ENCODE results near the gene ZRANB1.

Gene ZRANB1

DNA sequence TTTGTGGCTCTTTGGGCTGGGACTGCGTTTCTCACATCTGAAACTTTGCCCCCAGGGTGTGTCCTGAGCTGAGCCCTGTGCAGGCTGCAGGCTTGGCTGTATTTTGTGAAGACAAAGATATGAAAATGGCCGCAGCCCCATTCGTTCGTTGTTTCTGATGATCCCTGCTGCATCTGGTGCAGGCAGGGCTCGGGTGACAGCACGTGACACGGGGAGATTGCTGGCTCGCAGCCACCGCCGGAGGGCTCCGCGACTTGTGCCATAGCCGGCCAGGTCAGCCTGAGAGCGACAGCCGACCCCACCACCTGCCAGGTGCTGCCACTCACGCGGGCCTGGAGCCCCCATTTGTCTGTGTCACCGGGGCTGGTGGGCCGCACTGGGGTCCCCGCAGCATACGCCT is 81.3 kb downstream of the ZRANB1 start:
- Histone ChIP-seq H3K9ac (ENCODE audit: insufficient read length, low read depth) (no peak overlapping the region), H3K4me3 (ENCODE audit: insufficient read length, low read depth) (no peak overlapping the region), H3K27me3 (ENCODE audit: insufficient read depth, insufficient read length) (no peaks in the 10 kb centered on the region), H3K36me3 (ENCODE audit: insufficient read depth, insufficient read length, low read length) (peaks cover 59% of the 10 kb centered on the region), H3K9me3 (ENCODE audit: insufficient read depth, low read length) (peaks cover 23% of the 10 kb centered on the region; the same call in 1 of the 2 replicates), H3K4me1 (ENCODE audit: insufficient read depth, insufficient read length) (peaks cover 2% of the 10 kb centered on the region)
- TF ChIP-seq ZNF274 (IDR thresholded peaks at IDR 0.05; ENCODE audit: low read depth, low read length) (no peak), YY1 (IDR thresholded peaks at IDR 0.05; ENCODE audit: insufficient read depth, insufficient read length) (no peak), SUZ12 (IDR thresholded peaks at IDR 0.05; ENCODE audit: extremely low read depth, insufficient read depth, insufficient read length) (no peak)
- no peak for DNase-seq (ENCODE audit: low read depth, low spot score)

GRCh38 chr10:125023862-125024496 is 82.1 kb downstream of the ZRANB1 start:
- H3K4me1 ChIP-seq (ENCODE audit: insufficient read depth, insufficient read length) = peaks cover 2% of the 10 kb centered on the region
- TF ChIP-seq ZNF274 (IDR thresholded peaks at IDR 0.05; ENCODE audit: low read depth, low read length) = no peak
- TF ChIP-seq YY1 (IDR thresholded peaks at IDR 0.05; ENCODE audit: insufficient read depth, insufficient read length) = no peak
- no peak for TF ChIP-seq SUZ12 (IDR thresholded peaks at IDR 0.05; ENCODE audit: extremely low read depth, insufficient read depth, insufficient read length)
- H3K36me3 ChIP-seq (ENCODE audit: insufficient read depth, insufficient read length, low read length) = peaks cover 59% of the 10 kb centered on the region
- H3K9ac ChIP-seq (ENCODE audit: insufficient read length, low read depth) = no peak overlapping the region
- DNase-seq (ENCODE audit: low read depth, low spot score) = no peak
- H3K27me3 ChIP-seq (ENCODE audit: insufficient read depth, insufficient read length) = no peaks in the 10 kb centered on the region
- no peak overlapping the region for H3K4me3 ChIP-seq (ENCODE audit: insufficient read length, low read depth)
- peaks cover 23% of the 10 kb centered on the region; the same call in 1 of the 2 replicates for H3K9me3 ChIP-seq (ENCODE audit: insufficient read depth, low read length)

- no peak for DNase-seq (ENCODE audit: low read depth, low spot score)
- Histone ChIP-seq H3K4me3 (ENCODE audit: insufficient read length, low read depth) (no peak overlapping the region), H3K9me3 (ENCODE audit: insufficient read depth, low read length) (peaks cover 16% of the 10 kb centered on the region; the same call in 1 of the 2 replicates), H3K9ac (ENCODE audit: insufficient read length, low read depth) (no peak overlapping the region), H3K27me3 (ENCODE audit: insufficient read depth, insufficient read length) (no peaks in the 10 kb centered on the region), H3K4me1 (ENCODE audit: insufficient read depth, insufficient read length) (peaks cover 2% of the 10 kb centered on the region), H3K36me3 (ENCODE audit: insufficient read depth, insufficient read length, low read length) (peaks cover 55% of the 10 kb centered on the region)
- TF ChIP-seq SUZ12 (IDR thresholded peaks at IDR 0.05; ENCODE audit: extremely low read depth, insufficient read depth, insufficient read length) (no peak), ZNF274 (IDR thresholded peaks at IDR 0.05; ENCODE audit: low read depth, low read length) (no peak)
These were observed 82.7 kb downstream of the ZRANB1 start for GRCh38 chr10:125024497-125025234.

- H3K4me3 ChIP-seq (ENCODE audit: insufficient read length, low read depth) = no peak overlapping the region
- H3K9ac ChIP-seq (ENCODE audit: insufficient read length, low read depth) = no peak overlapping the region
- no peaks in the 10 kb centered on the region for H3K27me3 ChIP-seq (ENCODE audit: insufficient read depth, insufficient read length)
- peaks cover 9% of the 10 kb centered on the region; the same call in 1 of the 2 replicates for H3K9me3 ChIP-seq (ENCODE audit: insufficient read depth, low read length)
- H3K4me1 ChIP-seq (ENCODE audit: insufficient read depth, insufficient read length) = peaks cover 2% of the 10 kb centered on the region
- peaks cover 52% of the 10 kb centered on the region for H3K36me3 ChIP-seq (ENCODE audit: insufficient read depth, insufficient read length, low read length)
- no peak for DNase-seq (ENCODE audit: low read depth, low spot score)
- TF ChIP-seq YY1 (IDR thresholded peaks at IDR 0.05; ENCODE audit: insufficient read depth, insufficient read length) = no peak
- no peak for TF ChIP-seq ZNF274 (IDR thresholded peaks at IDR 0.05; ENCODE audit: low read depth, low read length)
- TF ChIP-seq SUZ12 (IDR thresholded peaks at IDR 0.05; ENCODE audit: extremely low read depth, insufficient read depth, insufficient read length) = no peak
These were observed 83.4 kb downstream of the ZRANB1 start for GRCh38 chr10:125025341-125025740.

- peaks cover 47% of the 10 kb centered on the region for H3K36me3 ChIP-seq (ENCODE audit: insufficient read depth, insufficient read length, low read length)
These were observed 84.4 kb downstream of the ZRANB1 start for GRCh38 chr10:125026036-125026931.

GRCh38 chr10:125026974-125027735 is 85.2 kb downstream of the ZRANB1 start:
- H3K9ac ChIP-seq (ENCODE audit: insufficient read length, low read depth) = no peak overlapping the region
- H3K9me3 ChIP-seq (ENCODE audit: insufficient read depth, low read length) = no peaks in the 10 kb centered on the region
- peaks cover 2% of the 10 kb centered on the region for H3K4me1 ChIP-seq (ENCODE audit: insufficient read depth, insufficient read length)
- no peaks in the 10 kb centered on the region for H3K27me3 ChIP-seq (ENCODE audit: insufficient read depth, insufficient read length)
- H3K4me3 ChIP-seq (ENCODE audit: insufficient read length, low read depth) = no peak overlapping the region
- DNase-seq (ENCODE audit: low read depth, low spot score) = no peak
- H3K36me3 ChIP-seq (ENCODE audit: insufficient read depth, insufficient read length, low read length) = peaks cover 44% of the 10 kb centered on the region
- TF ChIP-seq ZNF274 (IDR thresholded peaks at IDR 0.05; ENCODE audit: low read depth, low read length) = no peak

More at GRCh38 chr10:125026036-125026931, 84.4 kb downstream of the ZRANB1 start:
- no peak for DNase-seq (ENCODE audit: low read depth, low spot score)
- no peak overlapping the region for H3K4me3 ChIP-seq (ENCODE audit: insufficient read length, low read depth)
- H3K27me3 ChIP-seq (ENCODE audit: insufficient read depth, insufficient read length) = no peaks in the 10 kb centered on the region
- H3K9me3 ChIP-seq (ENCODE audit: insufficient read depth, low read length) = no peaks in the 10 kb centered on the region; the same call in 1 of the 2 replicates
- TF ChIP-seq ZNF274 (IDR thresholded peaks at IDR 0.05; ENCODE audit: low read depth, low read length) (no peak), YY1 (IDR thresholded peaks at IDR 0.05; ENCODE audit: insufficient read depth, insufficient read length) (no peak), SUZ12 (IDR thresholded peaks at IDR 0.05; ENCODE audit: extremely low read depth, insufficient read depth, insufficient read length) (no peak)
- no peak overlapping the region for H3K9ac ChIP-seq (ENCODE audit: insufficient read length, low read depth)
- H3K4me1 ChIP-seq (ENCODE audit: insufficient read depth, insufficient read length) = peaks cover 2% of the 10 kb centered on the region

Measured in NT2/D1 (cell line).